ENCODE results near the gene CHP1. TPM values are rescaled to one million over a fixed set of nuclear protein-coding genes. Genes with fewer than 3 reads are reported as not detected.
A peak's percentile ranks its signal among the peaks of the same experiment; 100 is the strongest.

The CHP1 gene
- total RNA-seq (39.9 and 40.8 TPM in 2 replicates), polyA plus RNA-seq (14.2 and 17.9 TPM in 2 replicates), polyA minus RNA-seq (17.1 and 18.2 TPM in 2 replicates)
- total RNA-seq (2013), result 25.0 TPM

GRCh38 chr15:41230650-41231421, at the start of gene CHP1, which contains the start of gene EXD1:
TSS of gene CHP1 (plus strand) at chr15:41231268. CDS start at chr15:41231383, 115 bp downstream.
TSS of gene EXD1 (minus strand) at chr15:41230757. CDS start at chr15:41226575, 4,182 bp downstream.
- Histone ChIP-seq H3K27ac (ENCODE audit: low read length in 2 of 2) (peak within 1 kb of the TSS; percentile 81 to 88), H4K20me1 (ENCODE audit: control insufficient read depth, insufficient read depth, low read length, poor library complexity, severe bottlenecking) (no peaks in the 10 kb centered on the region), H3K9me3 (ENCODE audit: control extremely low read depth in 1 of 3, control insufficient read depth in 2 of 3, insufficient read depth in 1 of 3, low read length in 2 of 3) (no peaks in the 10 kb centered on the region), H3K36me3 (replicated peaks in 1 of 2; ENCODE audit: control extremely low read depth in 1 of 2, control insufficient read depth in 1 of 2, extremely low read depth in 1 of 2, insufficient read depth in 2 of 2, low read length in 1 of 2) (no peaks in the 10 kb centered on the region), H2AFZ (ENCODE audit: insufficient read depth, low read depth, low read length, poor library complexity, severe bottlenecking) (peak within 1 kb of the TSS; percentile 91), H3K4me3 (ENCODE audit: control extremely low read depth in 1 of 5, extremely low read depth in 1 of 5, insufficient read depth in 1 of 5, low read depth in 2 of 5, low read length in 4 of 5) (peak within 1 kb of the TSS; percentile 80 to 94 (median 88)), H3K79me2 (ENCODE audit: control insufficient read depth, insufficient read depth, low read length) (peaks cover 36% of the 10 kb centered on the region), H3K27me3 (replicated peaks in 1 of 4; ENCODE audit: control extremely low read depth in 1 of 4, control insufficient read depth in 3 of 4, insufficient read depth in 4 of 4, low read length in 3 of 4) (no peaks in the 10 kb centered on the region), H3K4me2 (replicated peaks; ENCODE audit: low read depth, low read length, poor library complexity, severe bottlenecking) (peak within 1 kb of the TSS; percentile 81), H3K9ac (ENCODE audit: low read length) (peak within 1 kb of the TSS; percentile 79), H3K4me1 (ENCODE audit: control insufficient read depth in 2 of 2, insufficient read depth in 2 of 2, low read length in 2 of 2) (peaks cover 18 to 24% of the 10 kb centered on the region in 2 donors)
- Mint-ChIP-seq H3K9me3 (ENCODE audit: insufficient read depth) (no peaks in the 10 kb centered on the region), H3K4me3 (peak within 1 kb of the TSS; percentile 95), H3K27ac (peak within 1 kb of the TSS; percentile 95), H3K27me3 (no peaks in the 10 kb centered on the region), H3K4me1 (peaks cover 30% of the 10 kb centered on the region)
- CTCF ChIA-PET, result interaction anchor here (0.7 to 1.6 kb wide), 16 partner anchors 19 to 1073 kb away, joined by 3 to 5 read pairs (median 4); partner anchors contain the start of genes INAFM2 and VPS18
- TF ChIP-seq, protein P1, sequence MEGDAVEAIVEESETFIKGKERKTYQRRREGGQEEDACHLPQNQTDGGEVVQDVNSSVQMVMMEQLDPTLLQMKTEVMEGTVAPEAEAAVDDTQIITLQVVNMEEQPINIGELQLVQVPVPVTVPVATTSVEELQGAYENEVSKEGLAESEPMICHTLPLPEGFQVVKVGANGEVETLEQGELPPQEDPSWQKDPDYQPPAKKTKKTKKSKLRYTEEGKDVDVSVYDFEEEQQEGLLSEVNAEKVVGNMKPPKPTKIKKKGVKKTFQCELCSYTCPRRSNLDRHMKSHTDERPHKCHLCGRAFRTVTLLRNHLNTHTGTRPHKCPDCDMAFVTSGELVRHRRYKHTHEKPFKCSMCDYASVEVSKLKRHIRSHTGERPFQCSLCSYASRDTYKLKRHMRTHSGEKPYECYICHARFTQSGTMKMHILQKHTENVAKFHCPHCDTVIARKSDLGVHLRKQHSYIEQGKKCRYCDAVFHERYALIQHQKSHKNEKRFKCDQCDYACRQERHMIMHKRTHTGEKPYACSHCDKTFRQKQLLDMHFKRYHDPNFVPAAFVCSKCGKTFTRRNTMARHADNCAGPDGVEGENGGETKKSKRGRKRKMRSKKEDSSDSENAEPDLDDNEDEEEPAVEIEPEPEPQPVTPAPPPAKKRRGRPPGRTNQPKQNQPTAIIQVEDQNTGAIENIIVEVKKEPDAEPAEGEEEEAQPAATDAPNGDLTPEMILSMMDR (IDR thresholded peaks at IDR 0.05), result peak; percentile 95
- no peak for TF ChIP-seq EZH2 (IDR thresholded peaks at IDR 0.05; ENCODE audit: borderline replicate concordance, insufficient read depth, low read depth, low read length, poor library complexity, severe bottlenecking)
- POLR2A ChIA-PET, result interaction anchor here (0.6 to 1.9 kb wide), 7 partner anchors 23 to 1264 kb away, joined by 3 to 10 read pairs (median 5); partner anchors contain the start of genes NUSAP1, OIP5 and SNAP23
- 1% methylated on average over 71 of the region's 72 CpGs for WGBS (ENCODE audit: insufficient coverage)
- DNase-seq (peak; percentile 97), ATAC-seq (ENCODE audit: low read depth) (peak; percentile 97)
- intact Hi-C loops (cut with micrococcal nuclease), result loop anchor here (1.0 to 5.0 kb wide), 11 partner anchors 28 to 1691 kb away; partner anchors contain the start of genes CHAC1, INAFM2, MGA and NDUFAF1
